ENCODE measurements around the gene DENND2D.

DENND2D gene

GRCh38 chr1:111199881-111200801, at the start of gene DENND2D:
DENND2D (minus strand) TSS chr1:111200646; CDS start chr1:111200459, 187 bp downstream.
- peak; percentile 82 for DNase-seq

- DNase-seq: no peak
Observed at GRCh38 chr1:111249960-111250359, 49.5 kb upstream of the DENND2D start.

GRCh38 chr1:111247125-111247838, 46.8 kb upstream of the DENND2D start:
- DNase-seq: no peak

- no peak for DNase-seq
Observed at GRCh38 chr1:111242805-111243523, 42.5 kb upstream of the DENND2D start.

GRCh38 chr1:111241797-111242196, 41.4 kb upstream of the DENND2D start:
- no peak for DNase-seq

GRCh38 chr1:111238056-111238795, 37.8 kb upstream of the DENND2D start:
- DNase-seq: no peak

GRCh38 chr1:111236806-111237205, 36.4 kb upstream of the DENND2D start:
- DNase-seq: no peak

GRCh38 chr1:111236379-111236778, 35.9 kb upstream of the DENND2D start:
- DNase-seq: no peak

GRCh38 chr1:111234866-111235265, 34.4 kb upstream of the DENND2D start:
- DNase-seq: no peak

- no peak for DNase-seq
Observed at GRCh38 chr1:111234258-111234657, 33.8 kb upstream of the DENND2D start.

- no peak for DNase-seq
Observed at GRCh38 chr1:111232134-111232533, 31.7 kb upstream of the DENND2D start.

- DNase-seq: no peak
Observed at GRCh38 chr1:111228748-111229126, 28.3 kb upstream of the DENND2D start.

GRCh38 chr1:111227851-111228747, 27.7 kb upstream of the DENND2D start:
- no peak for DNase-seq

- no peak for DNase-seq
Observed at GRCh38 chr1:111227434-111227833, 27.0 kb upstream of the DENND2D start, which contains the start of gene CHI3L2. CHI3L2 (plus strand) TSS chr1:111227713; CDS start chr1:111227730, 17 bp downstream.

GRCh38 chr1:111225717-111226400, 25.4 kb upstream of the DENND2D start:
- no peak for DNase-seq

- no peak for DNase-seq
Observed at GRCh38 chr1:111225091-111225490, 24.6 kb upstream of the DENND2D start.

- DNase-seq: no peak
Observed at GRCh38 chr1:111223126-111223685, 22.8 kb upstream of the DENND2D start.

- peak; percentile 84 for DNase-seq
Observed at GRCh38 chr1:111222308-111223125, 22.1 kb upstream of the DENND2D start.

GRCh38 chr1:111221633-111222291, 21.3 kb upstream of the DENND2D start:
- peak; percentile 92 for DNase-seq

All from hematopoietic multipotent progenitor cell treated with erythropoietin and hydrocortisone succinate and interleukin-3 and kit ligand, for 4 days (in vitro differentiated cells).